Suprapubic skin (tissue), 4 donors: ENCODE data around the gene WDR12. TPM values are rescaled to one million over a fixed set of nuclear protein-coding genes. Genes with fewer than 3 reads are reported as not detected.
"Not testable (repeated sequence)": the region's sequence is repeated elsewhere in the genome, so short reads cannot be mapped to it uniquely, and the experiment has no call there.

Experiments
- DNase-seq, 2 donors: peaks; one replicate each; pipeline ENCODE4 v3.0.0-alpha.2; 2019; ENCODE audit warnings: low spot score in 2 of 2
- H3K27ac ChIP-seq: fragments of 200-600 bp; sonication (generic); one replicate; pipeline ENCODE4 v1.5.1; 2019
- H3K27me3 ChIP-seq: fragments of 200-600 bp; sonication (generic); one replicate; pipeline ENCODE4 v1.5.1; 2019
- H3K36me3 ChIP-seq: fragments of 200-600 bp; sonication (generic); one replicate; pipeline ENCODE4 v1.5.1; 2019
- H3K4me1 ChIP-seq: fragments of 200-600 bp; sonication (generic); one replicate; pipeline ENCODE4 v1.5.1; 2019
- H3K4me3 ChIP-seq: fragments of 200-600 bp; sonication (generic); one replicate; pipeline ENCODE4 v1.5.1; 2019; ENCODE audit warnings: mild to moderate bottlenecking
- H3K9me3 ChIP-seq: fragments of 200-600 bp; sonication (generic); one replicate; pipeline ENCODE4 v1.5.1; 2019
- CTCF ChIP-seq, 2 donors: fragments of 200-600 bp in 1 of 2; fragments of 450-650 bp in 1 of 2; sonication (generic) in 1 of 2; IDR thresholded peaks; one replicate each; pipeline ENCODE4 v1.5.1; 2016 to 2019; ENCODE audit warnings: antibody characterized with exemption in 2 of 2, mild to moderate bottlenecking in 1 of 2, moderate library complexity in 1 of 2
- EP300 ChIP-seq: sonication (generic); formaldehyde crosslinking; IDR thresholded peaks from one replicate; pipeline ENCODE4 v1.6.1; 2017; ENCODE audit warnings: antibody characterized with exemption
- POLR2A ChIP-seq, 2 donors: fragments of 450-650 bp; IDR thresholded peaks; one replicate each; pipeline ENCODE4 v1.6.1; 2017; ENCODE audit warnings: antibody characterized with exemption in 2 of 2, mild to moderate bottlenecking in 2 of 2, moderate library complexity in 2 of 2
- POLR2AphosphoS5 ChIP-seq, 3 donors: sonication (generic); formaldehyde crosslinking; IDR thresholded peaks; one replicate each; pipeline ENCODE4 v1.6.1; 2017; ENCODE audit warnings: antibody characterized with exemption in 3 of 3
- WGBS: methylation state at CpG from one replicate; pipeline ENCODE4 v1.1.5; 2018; 5-methylcytosine and 5-hydroxymethylcytosine counted together
- total RNA-seq, 4 donors: library from RNA; depleted of rRNA; stranded (reverse); fragments of >200 nt; gene quantifications; one replicate each; pipeline ENCODE4 v1.1.0, GENCODE V29; 2016

WDR12 gene
- total RNA-seq, 4 donors from 2014 or later, result 18.2 to 30.2 (median 26.2) TPM

GRCh38 chr2:202911203-202911511 lies 316 bp downstream of the WDR12 start:
- TF ChIP-seq CTCF (IDR thresholded peaks at IDR 0.05) (no peak), POLR2AphosphoS5 (IDR thresholded peaks at IDR 0.05) (no peak), EP300 (no peak), POLR2A (IDR thresholded peaks at IDR 0.05) (no peak)
- H3K27me3 ChIP-seq, result no peaks in the 10 kb centered on the region
- H3K4me1 ChIP-seq, result peaks cover 21% of the 10 kb centered on the region
- 0% methylated on average over 8 of the region's 8 CpGs for WGBS
- peak overlapping the region; percentile 89 for H3K27ac ChIP-seq
- no peaks in the 10 kb centered on the region for H3K36me3 ChIP-seq
- no peak for DNase-seq
- H3K4me3 ChIP-seq, result peak overlapping the region; percentile 61
- H3K9me3 ChIP-seq, result no peaks in the 10 kb centered on the region

- TF ChIP-seq POLR2AphosphoS5 (IDR thresholded peaks at IDR 0.05) (no peak), POLR2A (IDR thresholded peaks at IDR 0.05) (no peak), CTCF (IDR thresholded peaks at IDR 0.05) (no peak), EP300 (no peak)
- no peaks in the 10 kb centered on the region for H3K9me3 ChIP-seq
- H3K27ac ChIP-seq, result no peak overlapping the region
- H3K36me3 ChIP-seq, result no peaks in the 10 kb centered on the region
- DNase-seq, result no peak
- 11% methylated on average over 3 of the region's 3 CpGs for WGBS
- H3K4me1 ChIP-seq, result peaks cover 21% of the 10 kb centered on the region
- no peaks in the 10 kb centered on the region for H3K27me3 ChIP-seq
- peak overlapping the region; percentile 61 for H3K4me3 ChIP-seq
Observed at GRCh38 chr2:202910698-202911097, 775 bp downstream of the WDR12 start.

- H3K27ac ChIP-seq, DNase-seq, H3K9me3 ChIP-seq, H3K36me3 ChIP-seq, H3K27me3 ChIP-seq: not testable (repeated sequence)
- WGBS, result 88% methylated on average over 5 of the region's 5 CpGs
- Histone ChIP-seq H3K4me3 (peak overlapping the region; percentile 61), H3K4me1 (peaks cover 21% of the 10 kb centered on the region)
Observed at GRCh38 chr2:202910250-202910649, 1.2 kb downstream of the WDR12 start.

- H3K27ac ChIP-seq, result no peak overlapping the region
- peaks cover 4% of the 10 kb centered on the region for H3K36me3 ChIP-seq
- TF ChIP-seq EP300 (no peak), POLR2AphosphoS5 (IDR thresholded peaks at IDR 0.05) (no peak), POLR2A (IDR thresholded peaks at IDR 0.05) (no peak), CTCF (IDR thresholded peaks at IDR 0.05) (no peak)
- H3K27me3 ChIP-seq, result no peaks in the 10 kb centered on the region
- H3K4me3 ChIP-seq, result no peak overlapping the region
- peaks cover 21% of the 10 kb centered on the region for H3K4me1 ChIP-seq
- no peaks in the 10 kb centered on the region for H3K9me3 ChIP-seq
- 89% methylated on average over 6 of the region's 6 CpGs for WGBS
- DNase-seq, result no peak
Observed at GRCh38 chr2:202909394-202910192, 1.9 kb downstream of the WDR12 start.

- H3K36me3 ChIP-seq, result peaks cover 4% of the 10 kb centered on the region
- H3K27ac ChIP-seq, result no peak overlapping the region
- TF ChIP-seq EP300 (no peak), POLR2AphosphoS5 (IDR thresholded peaks at IDR 0.05) (no peak), CTCF (IDR thresholded peaks at IDR 0.05) (no peak), POLR2A (IDR thresholded peaks at IDR 0.05) (no peak)
- DNase-seq, result no peak
- H3K4me3 ChIP-seq, result no peak overlapping the region
- 78% methylated on average over 5 of the region's 5 CpGs for WGBS
- H3K27me3 ChIP-seq, result no peaks in the 10 kb centered on the region
- H3K4me1 ChIP-seq, result peaks cover 18% of the 10 kb centered on the region
- no peaks in the 10 kb centered on the region for H3K9me3 ChIP-seq
Observed at GRCh38 chr2:202908186-202908585, 3.3 kb downstream of the WDR12 start.

- H3K36me3 ChIP-seq, H3K27me3 ChIP-seq, H3K9me3 ChIP-seq, H3K4me3 ChIP-seq, DNase-seq, H3K4me1 ChIP-seq, H3K27ac ChIP-seq: not testable (repeated sequence)
Observed at GRCh38 chr2:202905507-202905906, 6.0 kb downstream of the WDR12 start.
